HEK293 (cell line): ENCODE measurements around the gene MEIOC.

Experiments
- ATF2 ChIP-seq: fragments of 450-650 bp; formaldehyde crosslinking; IDR thresholded peaks from 2 replicates; pipeline ENCODE4 v1.5.1; 2016; ENCODE audit warnings: missing biosample characterization, missing genetic modification characterization, low read depth
- BCL6B ChIP-seq: fragments of 450-650 bp; formaldehyde crosslinking; IDR thresholded peaks from 2 replicates; pipeline ENCODE4 v1.5.1; 2017; ENCODE audit warnings: missing biosample characterization, missing genetic modification characterization
- EGR2 ChIP-seq: fragments of 450-650 bp; formaldehyde crosslinking; IDR thresholded peaks from 2 replicates; pipeline ENCODE4 v1.5.1; 2016; ENCODE audit warnings: low read depth, missing biosample characterization, missing genetic modification characterization
- ELK4 ChIP-seq: IDR thresholded peaks from 2 replicates; pipeline ENCODE4 v1.6.1; 2011; ENCODE audit warnings: mild to moderate bottlenecking, low read depth, low read length, borderline replicate concordance
- GLI2 ChIP-seq: fragments of 450-650 bp; formaldehyde crosslinking; IDR thresholded peaks from 2 replicates; pipeline ENCODE4; 2017; ENCODE audit warnings: missing biosample characterization, missing genetic modification characterization, low read depth, borderline replicate concordance
- KLF9 ChIP-seq: fragments of 450-650 bp; formaldehyde crosslinking; IDR thresholded peaks from 2 replicates; pipeline ENCODE4 v1.5.1; 2016; ENCODE audit warnings: missing biosample characterization, missing genetic modification characterization, low read depth
- PBX3 ChIP-seq: sonication (generic); formaldehyde crosslinking; IDR thresholded peaks from 2 replicates; pipeline ENCODE4 v1.8.1; 2022; ENCODE audit warnings: mild to moderate bottlenecking, moderate library complexity, missing genetic modification reagents
- PRDM1 ChIP-seq: fragments of 450-650 bp; formaldehyde crosslinking; IDR thresholded peaks from 2 replicates; pipeline ENCODE4; 2016; ENCODE audit warnings: missing biosample characterization, missing genetic modification characterization
- RBAK ChIP-seq: fragments of 450-650 bp; formaldehyde crosslinking; IDR thresholded peaks from 2 replicates; pipeline ENCODE4 v1.5.1; 2016; ENCODE audit warnings: missing biosample characterization, missing genetic modification characterization
- REST ChIP-seq: fragments of 450-650 bp; formaldehyde crosslinking; IDR thresholded peaks from 2 replicates; pipeline ENCODE4 v1.5.1; 2016; ENCODE audit warnings: missing biosample characterization, missing genetic modification characterization
- SP7 ChIP-seq: fragments of 450-650 bp; formaldehyde crosslinking; IDR thresholded peaks from 2 replicates; pipeline ENCODE4 v1.5.1; 2016; ENCODE audit warnings: missing biosample characterization, missing genetic modification characterization
- ZBTB17 ChIP-seq: fragments of 450-650 bp; formaldehyde crosslinking; IDR thresholded peaks from 2 replicates; pipeline ENCODE4 v1.5.1; 2016; ENCODE audit warnings: missing biosample characterization, missing genetic modification characterization
- ZBTB20 ChIP-seq: fragments of 450-650 bp; formaldehyde crosslinking; IDR thresholded peaks from 2 replicates; pipeline ENCODE4 v1.5.1; 2016; ENCODE audit warnings: missing biosample characterization, missing genetic modification characterization
- ZBTB48 ChIP-seq: fragments of 450-650 bp; formaldehyde crosslinking; IDR thresholded peaks from 2 replicates; pipeline ENCODE4 v1.5.1; 2016; ENCODE audit warnings: missing biosample characterization, missing genetic modification characterization
- ZNF18 ChIP-seq: fragments of 450-650 bp; formaldehyde crosslinking; IDR thresholded peaks from 2 replicates; pipeline ENCODE4 v1.5.1; 2016; ENCODE audit warnings: missing biosample characterization, missing genetic modification characterization
- ZNF223 ChIP-seq: fragments of 450-650 bp; formaldehyde crosslinking; IDR thresholded peaks from 2 replicates; pipeline ENCODE4 v1.5.1; 2016; ENCODE audit warnings: missing biosample characterization, missing genetic modification characterization
- ZNF292 ChIP-seq: fragments of 450-650 bp; formaldehyde crosslinking; IDR thresholded peaks from 2 replicates; pipeline ENCODE4 v1.5.1; 2016; ENCODE audit warnings: low read depth, missing biosample characterization, missing genetic modification characterization, borderline replicate concordance
- ZNF366 ChIP-seq: fragments of 450-650 bp; formaldehyde crosslinking; conservative IDR thresholded peaks from 2 replicates; pipeline ENCODE4 v1.5.1; 2016; ENCODE audit warnings: missing biosample characterization, missing genetic modification characterization
- ZNF391 ChIP-seq: fragments of 450-650 bp; formaldehyde crosslinking; IDR thresholded peaks from 2 replicates; pipeline ENCODE4 v1.5.1; 2016; ENCODE audit warnings: low read depth, missing biosample characterization, missing genetic modification characterization, borderline replicate concordance
- ZNF398 ChIP-seq: fragments of 450-650 bp; formaldehyde crosslinking; IDR thresholded peaks from 2 replicates; pipeline ENCODE4 v1.5.1; 2017; ENCODE audit warnings: missing biosample characterization, missing genetic modification characterization
- ZNF549 ChIP-seq: fragments of 450-650 bp; IDR thresholded peaks from 2 replicates; pipeline ENCODE4 v1.5.1; 2018; ENCODE audit warnings: missing biosample characterization, missing genetic modification characterization, mild to moderate bottlenecking, inconsistent platforms, moderate library complexity
- ZNF639 ChIP-seq: fragments of 450-650 bp; formaldehyde crosslinking; IDR thresholded peaks from 2 replicates; pipeline ENCODE4 v1.5.1; 2016; ENCODE audit warnings: missing biosample characterization, missing genetic modification characterization
- ZNF791 ChIP-seq: fragments of 450-650 bp; formaldehyde crosslinking; IDR thresholded peaks from 2 replicates; pipeline ENCODE4 v1.5.1; 2016; ENCODE audit warnings: missing biosample characterization, missing genetic modification characterization
- ZNF843 ChIP-seq: fragments of 450-650 bp; formaldehyde crosslinking; IDR thresholded peaks from 2 replicates; pipeline ENCODE4 v1.5.1; 2016; ENCODE audit warnings: missing biosample characterization, missing genetic modification characterization

Gene MEIOC

GRCh38 chr17:44708401-44709263 is 52.4 kb downstream of the MEIOC start, which contains the start of gene DBF4B (continued):
- TF ChIP-seq ATF2 (tag by site-specific recombination), result no peak
- no peak for TF ChIP-seq RBAK (tag by site-specific recombination)
- peak; percentile 85 for TF ChIP-seq EGR2 (tag by site-specific recombination)
- no peak for TF ChIP-seq ELK4
- TF ChIP-seq ZNF18 (tag by site-specific recombination), result no peak
- no peak; the same call in 1 of the 2 replicates for TF ChIP-seq PRDM1 (tag by site-specific recombination)
- TF ChIP-seq GLI2 (tag by site-specific recombination), result no peak
- TF ChIP-seq ZBTB17 (tag by site-specific recombination), result peak; percentile 89
- TF ChIP-seq KLF9 (tag by site-specific recombination), result peak; percentile 40
- 0 out of 2 replicates have a peak, but pooled peaks have one; percentile 28 for TF ChIP-seq BCL6B (tag by site-specific recombination)
- peak; percentile 98 for TF ChIP-seq ZNF223 (tag by site-specific recombination)
- TF ChIP-seq ZNF292 (tag by site-specific recombination), result no peak
- TF ChIP-seq ZBTB20 (tag by site-specific recombination), result peak; percentile 76
- no peak for TF ChIP-seq ZNF549 (tag by site-specific recombination)
- TF ChIP-seq REST (tag by site-specific recombination), result no peak; the same call in 1 of the 2 replicates
- peak; percentile 82 for TF ChIP-seq ZNF366 (tag by site-specific recombination)
- peak; percentile 75 for TF ChIP-seq ZNF639 (tag by site-specific recombination)
- TF ChIP-seq ZNF791 (tag by site-specific recombination), result no peak
- peak; percentile 69 for TF ChIP-seq SP7 (tag by site-specific recombination)
- TF ChIP-seq ZNF843 (tag by site-specific recombination), result no peak
- no peak for TF ChIP-seq PBX3
- peak; percentile 81 for TF ChIP-seq ZBTB48 (tag by site-specific recombination)
- peak; percentile 51; the same call in 1 of the 2 replicates for TF ChIP-seq ZNF391 (tag by site-specific recombination)
- TF ChIP-seq ZNF398, result peak; percentile 34
